Transverse colon (tissue), 4 donors: ENCODE measurements around the gene CIRBP.

ENCODE experiments used
- CTCF ChIP-seq, 5 experiments: fragments of 200-600 bp in 3 of 5; fragments of 450-650 bp in 2 of 5; sonication (generic) in 3 of 5; IDR thresholded peaks; 1 replicate in 2 of 5; 2 replicates in 3 of 5; pipeline ENCODE4 v1.5.1; 2016 to 2017; ENCODE audit warnings: antibody characterized with exemption in 5 of 5, inconsistent platforms in 3 of 5, mild to moderate bottlenecking in 2 of 5, moderate library complexity in 1 of 5
- EP300 ChIP-seq: sonication (generic); formaldehyde crosslinking; IDR thresholded peaks from one replicate; pipeline ENCODE4 v1.6.1; 2017; ENCODE audit warnings: antibody characterized with exemption, low read depth
- POLR2A ChIP-seq: fragments of 450-650 bp; IDR thresholded peaks from one replicate; pipeline ENCODE4 v1.6.1; 2016; ENCODE audit warnings: antibody characterized with exemption, mild to moderate bottlenecking, moderate library complexity
- POLR2AphosphoS5 ChIP-seq, 3 donors: sonication (generic); formaldehyde crosslinking; IDR thresholded peaks; one replicate each; pipeline ENCODE4 v1.6.1; 2016; ENCODE audit warnings: antibody characterized with exemption in 3 of 3

DNA sequence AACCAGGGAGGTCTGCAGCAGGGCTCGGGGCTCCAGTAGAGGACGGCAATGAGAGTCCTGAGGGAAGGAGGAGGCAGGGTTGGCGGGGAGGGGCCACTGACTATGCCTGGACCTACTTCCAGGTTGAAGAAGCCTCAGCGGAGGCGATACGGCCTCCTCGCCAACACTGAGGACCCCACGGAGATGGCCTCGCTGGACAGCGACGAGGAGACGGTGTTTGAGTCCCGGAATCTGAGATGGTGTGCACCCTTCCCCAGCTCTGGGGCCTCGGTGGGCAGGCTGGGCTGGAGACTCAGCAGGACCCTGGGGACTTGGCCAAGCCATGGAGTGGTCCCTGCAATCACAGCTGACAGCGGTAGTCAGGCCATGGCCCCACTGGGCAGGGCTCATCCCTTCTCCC, 7.9 kb downstream of the CIRBP start:
- TF ChIP-seq POLR2AphosphoS5 (IDR thresholded peaks at IDR 0.05) (no peak), CTCF (IDR thresholded peaks at IDR 0.05) (no peak), POLR2A (no peak), EP300 (no peak)
